ENCODE measurements around the gene MYO3A. TPM values are rescaled to one million over a fixed set of nuclear protein-coding genes. Genes with fewer than 3 reads are reported as not detected.
"Not testable (repeated sequence)": the region's sequence is repeated elsewhere in the genome, so short reads cannot be mapped to it uniquely, and the experiment has no call there.

Gene MYO3A
- total RNA-seq, 1 donor from 2014 or later = not detected

GRCh38 chr10:26081459-26081858 lies 147.4 kb downstream of the MYO3A start:
- intact Hi-C loops (cut with micrococcal nuclease) = no loop called here
- no peaks in the 10 kb centered on the region for H3K4me1 Mint-ChIP-seq
- DNase-seq = no peak
- H3K4me3 Mint-ChIP-seq = no peak overlapping the region
- H3K27me3 Mint-ChIP-seq = peaks cover 2% of the 10 kb centered on the region
- H3K36me3 Mint-ChIP-seq (ENCODE audit: low read depth) = no peaks in the 10 kb centered on the region
- H3K27ac Mint-ChIP-seq = no peak overlapping the region
- no peaks in the 10 kb centered on the region for H3K9me3 Mint-ChIP-seq

GRCh38 chr10:26085549-26085948 lies 151.5 kb downstream of the MYO3A start:
- H3K4me1 Mint-ChIP-seq = no peaks in the 10 kb centered on the region
- intact Hi-C loops (cut with micrococcal nuclease) = no loop called here
- no peaks in the 10 kb centered on the region for H3K36me3 Mint-ChIP-seq (ENCODE audit: low read depth)

GRCh38 chr10:26087666-26088065 lies 153.6 kb downstream of the MYO3A start:
- Mint-ChIP-seq H3K9me3 (no peaks in the 10 kb centered on the region), H3K4me1 (no peaks in the 10 kb centered on the region), H3K27me3 (peaks cover 2% of the 10 kb centered on the region), H3K27ac (no peak overlapping the region), H3K36me3 (ENCODE audit: low read depth) (no peaks in the 10 kb centered on the region), H3K4me3 (no peak overlapping the region)
- intact Hi-C loops (cut with micrococcal nuclease) = no loop called here
- no peak for DNase-seq

More at GRCh38 chr10:26085549-26085948, 151.5 kb downstream of the MYO3A start:
- Mint-ChIP-seq H3K9me3 (no peaks in the 10 kb centered on the region), H3K4me3 (no peak overlapping the region), H3K27ac (no peak overlapping the region), H3K27me3 (peaks cover 2% of the 10 kb centered on the region)
- no peak for DNase-seq

- Mint-ChIP-seq H3K27ac (no peak overlapping the region), H3K4me3 (no peak overlapping the region), H3K36me3 (ENCODE audit: low read depth) (no peaks in the 10 kb centered on the region), H3K9me3 (no peaks in the 10 kb centered on the region), H3K4me1 (no peaks in the 10 kb centered on the region), H3K27me3 (no peaks in the 10 kb centered on the region)
- intact Hi-C loops (cut with micrococcal nuclease) = no loop called here
- DNase-seq = no peak
Observed at GRCh38 chr10:26090026-26090425, 156.0 kb downstream of the MYO3A start.

GRCh38 chr10:26090762-26091161 lies 156.7 kb downstream of the MYO3A start:
- intact Hi-C loops (cut with micrococcal nuclease) = no loop called here
- Mint-ChIP-seq H3K4me3 (no peak overlapping the region), H3K9me3 (no peaks in the 10 kb centered on the region), H3K4me1 (no peaks in the 10 kb centered on the region), H3K27ac (no peak overlapping the region), H3K27me3 (no peaks in the 10 kb centered on the region), H3K36me3 (ENCODE audit: low read depth) (no peaks in the 10 kb centered on the region)
- DNase-seq = no peak

- Mint-ChIP-seq H3K4me3 (no peak overlapping the region), H3K9me3 (no peaks in the 10 kb centered on the region), H3K4me1 (no peaks in the 10 kb centered on the region), H3K36me3 (ENCODE audit: low read depth) (no peaks in the 10 kb centered on the region), H3K27ac (no peak overlapping the region), H3K27me3 (no peaks in the 10 kb centered on the region)
- intact Hi-C loops (cut with micrococcal nuclease) = no loop called here
- no peak for DNase-seq
Observed at GRCh38 chr10:26093229-26093628, 159.2 kb downstream of the MYO3A start.

- Mint-ChIP-seq H3K36me3 (ENCODE audit: low read depth) (no peaks in the 10 kb centered on the region), H3K27ac (no peak overlapping the region), H3K27me3 (no peaks in the 10 kb centered on the region), H3K9me3 (no peaks in the 10 kb centered on the region), H3K4me1 (no peaks in the 10 kb centered on the region), H3K4me3 (no peak overlapping the region)
- DNase-seq = no peak
- intact Hi-C loops (cut with micrococcal nuclease) = no loop called here
Observed at GRCh38 chr10:26095781-26096180, 161.8 kb downstream of the MYO3A start.

- intact Hi-C loops (cut with micrococcal nuclease); H3K27ac Mint-ChIP-seq; H3K36me3 Mint-ChIP-seq (ENCODE audit: low read depth); H3K27me3 Mint-ChIP-seq; H3K4me1 Mint-ChIP-seq; H3K4me3 Mint-ChIP-seq; DNase-seq; H3K9me3 Mint-ChIP-seq: not testable (repeated sequence)
Observed at GRCh38 chr10:26097549-26097948, 163.5 kb downstream of the MYO3A start.

- DNase-seq = no peak
- intact Hi-C loops (cut with micrococcal nuclease) = no loop called here
- H3K27ac Mint-ChIP-seq = no peak overlapping the region
- H3K4me3 Mint-ChIP-seq = no peak overlapping the region
- H3K27me3 Mint-ChIP-seq = peaks cover 5% of the 10 kb centered on the region
- H3K4me1 Mint-ChIP-seq = no peaks in the 10 kb centered on the region
- H3K9me3 Mint-ChIP-seq = no peaks in the 10 kb centered on the region
- no peaks in the 10 kb centered on the region for H3K36me3 Mint-ChIP-seq (ENCODE audit: low read depth)
Observed at GRCh38 chr10:26112532-26112931, 178.5 kb downstream of the MYO3A start.

GRCh38 chr10:26138613-26139012 lies 204.6 kb downstream of the MYO3A start:
- DNase-seq = no peak
- Mint-ChIP-seq H3K27ac (no peak overlapping the region), H3K4me1 (no peaks in the 10 kb centered on the region), H3K9me3 (no peaks in the 10 kb centered on the region), H3K27me3 (no peaks in the 10 kb centered on the region), H3K4me3 (no peak overlapping the region), H3K36me3 (ENCODE audit: low read depth) (no peaks in the 10 kb centered on the region)
- intact Hi-C loops (cut with micrococcal nuclease) = no loop called here

GRCh38 chr10:26156019-26156418 lies 222.0 kb downstream of the MYO3A start:
- Mint-ChIP-seq H3K9me3 (no peaks in the 10 kb centered on the region), H3K27me3 (no peaks in the 10 kb centered on the region), H3K4me1 (no peaks in the 10 kb centered on the region), H3K27ac (no peak overlapping the region), H3K4me3 (no peak overlapping the region), H3K36me3 (ENCODE audit: low read depth) (no peaks in the 10 kb centered on the region)
- intact Hi-C loops (cut with micrococcal nuclease) = no loop called here
- no peak for DNase-seq

- Mint-ChIP-seq H3K4me1 (no peaks in the 10 kb centered on the region), H3K4me3 (no peak overlapping the region), H3K27ac (no peak overlapping the region), H3K27me3 (no peaks in the 10 kb centered on the region), H3K9me3 (no peaks in the 10 kb centered on the region), H3K36me3 (ENCODE audit: low read depth) (no peaks in the 10 kb centered on the region)
- DNase-seq = no peak
- intact Hi-C loops (cut with micrococcal nuclease) = no loop called here
Observed at GRCh38 chr10:26157734-26158133, 223.7 kb downstream of the MYO3A start.

GRCh38 chr10:26169466-26169865 lies 235.4 kb downstream of the MYO3A start:
- H3K4me1 Mint-ChIP-seq = no peaks in the 10 kb centered on the region
- H3K4me3 Mint-ChIP-seq = no peak overlapping the region
- intact Hi-C loops (cut with micrococcal nuclease) = no loop called here
- H3K36me3 Mint-ChIP-seq (ENCODE audit: low read depth) = no peaks in the 10 kb centered on the region
- DNase-seq = no peak
- peaks cover 7% of the 10 kb centered on the region for H3K27me3 Mint-ChIP-seq
- H3K9me3 Mint-ChIP-seq = no peaks in the 10 kb centered on the region
- no peak overlapping the region for H3K27ac Mint-ChIP-seq

- intact Hi-C loops (cut with micrococcal nuclease) = no loop called here
- Mint-ChIP-seq H3K4me3 (no peak overlapping the region), H3K4me1 (no peaks in the 10 kb centered on the region), H3K36me3 (ENCODE audit: low read depth) (no peaks in the 10 kb centered on the region), H3K9me3 (no peaks in the 10 kb centered on the region), H3K27ac (no peak overlapping the region), H3K27me3 (peaks cover 7% of the 10 kb centered on the region)
- no peak for DNase-seq
Observed at GRCh38 chr10:26172131-26172530, 238.1 kb downstream of the MYO3A start.

- DNase-seq = no peak
- intact Hi-C loops (cut with micrococcal nuclease) = no loop called here
- peaks cover 3% of the 10 kb centered on the region for H3K27me3 Mint-ChIP-seq
Observed at GRCh38 chr10:26173837-26174236, 239.8 kb downstream of the MYO3A start.

More at GRCh38 chr10:26173837-26174236, 239.8 kb downstream of the MYO3A start:
- H3K9me3 Mint-ChIP-seq = no peaks in the 10 kb centered on the region
- no peaks in the 10 kb centered on the region for H3K4me1 Mint-ChIP-seq
- no peak overlapping the region for H3K27ac Mint-ChIP-seq
- H3K36me3 Mint-ChIP-seq (ENCODE audit: low read depth) = no peaks in the 10 kb centered on the region
- H3K4me3 Mint-ChIP-seq = no peak overlapping the region
